C4-2B (cell line): Measurements from ENCODE around the gene MID1IP1.

ENCODE experiments used
- H3K27ac ChIP-seq: fragments of 450-650 bp; 2 replicates; pipeline ENCODE4 v1.5.1; 2017
- CTCF ChIP-seq: fragments of 450-650 bp; conservative IDR thresholded peaks from 2 replicates; pipeline ENCODE4 v1.5.1; 2017; ENCODE audit warnings: mild to moderate bottlenecking
- ZFX ChIP-seq: fragments of 450-650 bp; IDR thresholded peaks from 2 replicates; pipeline ENCODE4 v1.6.1; 2017

The MID1IP1 gene

GRCh38 chrX:38800981-38801845, at the start of gene MID1IP1:
TSS of gene MID1IP1 (plus strand) at chrX:38801459. CDS start at chrX:38804947, 3,488 bp downstream.
- TF ChIP-seq CTCF (no peak), ZFX (no peak)

GRCh38 chrX:38754102-38754790, 47.0 kb upstream of the MID1IP1 start:
- H3K27ac ChIP-seq = no peak overlapping the region
- TF ChIP-seq ZFX (no peak), CTCF (peak; percentile 69)

More at GRCh38 chrX:38800981-38801845, at the start of gene MID1IP1:
- H3K27ac ChIP-seq = peak within 1 kb of the TSS; percentile 85

- TF ChIP-seq CTCF = no peak
- TF ChIP-seq ZFX = no peak
- H3K27ac ChIP-seq = no peak overlapping the region
Observed at GRCh38 chrX:38754818-38755718, 46.2 kb upstream of the MID1IP1 start.

GRCh38 chrX:38760883-38761282, 40.4 kb upstream of the MID1IP1 start:
- no peak for TF ChIP-seq CTCF
- TF ChIP-seq ZFX = no peak
- no peak overlapping the region for H3K27ac ChIP-seq

GRCh38 chrX:38768079-38768478, 33.2 kb upstream of the MID1IP1 start:
- H3K27ac ChIP-seq = no peak overlapping the region
- no peak for TF ChIP-seq ZFX
- TF ChIP-seq CTCF = peak; percentile 38

- TF ChIP-seq ZFX (no peak), CTCF (no peak)
- H3K27ac ChIP-seq = no peak overlapping the region
Observed at GRCh38 chrX:38770152-38770551, 31.1 kb upstream of the MID1IP1 start.
